Jurkat, Clone E6-1 (cell line): ENCODE data around the gene DOCK2.
"Not testable (repeated sequence)": the region's sequence is repeated elsewhere in the genome, so short reads cannot be mapped to it uniquely, and the experiment has no call there.

ENCODE experiments used
- DNase-seq: peaks from one replicate; pipeline ENCODE4 v3.0.0-alpha.2; 2011; ENCODE audit warnings: low read depth, low spot score
- H3K4me3 ChIP-seq: 2 replicates; pipeline ENCODE4 v1.5.1; 2011; ENCODE audit warnings: mild to moderate bottlenecking, low read length, control low read depth, moderate library complexity

DOCK2 gene

GRCh38 chr5:169635936-169636335, 1.1 kb upstream of the DOCK2 start:
- DNase-seq: no peak
- no peak overlapping the region for H3K4me3 ChIP-seq

- peak overlapping the region; percentile 87 for H3K4me3 ChIP-seq
- DNase-seq: no peak
Observed at GRCh38 chr5:169636477-169637084, 494 bp upstream of the DOCK2 start.

GRCh38 chr5:169637549-169638121, 560 bp downstream of the DOCK2 start:
- H3K4me3 ChIP-seq: peak overlapping the region; percentile 87
- peak; percentile 89 for DNase-seq

GRCh38 chr5:169641253-169641652, 4.2 kb downstream of the DOCK2 start:
- DNase-seq: no peak

GRCh38 chr5:169646856-169647255, 9.8 kb downstream of the DOCK2 start:
- no peak for DNase-seq
- no peak overlapping the region for H3K4me3 ChIP-seq

More at GRCh38 chr5:169641253-169641652, 4.2 kb downstream of the DOCK2 start:
- H3K4me3 ChIP-seq: no peak overlapping the region

GRCh38 chr5:169647566-169647965, 10.5 kb downstream of the DOCK2 start:
- DNase-seq: no peak
- H3K4me3 ChIP-seq: no peak overlapping the region

GRCh38 chr5:169648725-169649310, 11.7 kb downstream of the DOCK2 start:
- no peak for DNase-seq

GRCh38 chr5:169649486-169649885, 12.4 kb downstream of the DOCK2 start:
- no peak overlapping the region for H3K4me3 ChIP-seq
- peak; percentile 65 for DNase-seq

More at GRCh38 chr5:169648725-169649310, 11.7 kb downstream of the DOCK2 start:
- H3K4me3 ChIP-seq: no peak overlapping the region

GRCh38 chr5:169650701-169651331, 13.7 kb downstream of the DOCK2 start:
- peak overlapping the region; percentile 1; the same call in 1 of the 2 replicates for H3K4me3 ChIP-seq
- DNase-seq: peak; percentile 64

GRCh38 chr5:169651526-169651925, 14.5 kb downstream of the DOCK2 start:
- DNase-seq: no peak
- H3K4me3 ChIP-seq: no peak overlapping the region

GRCh38 chr5:169652057-169652456, 15.0 kb downstream of the DOCK2 start:
- no peak for DNase-seq
- H3K4me3 ChIP-seq: no peak overlapping the region

GRCh38 chr5:169653091-169653490, 16.0 kb downstream of the DOCK2 start:
- H3K4me3 ChIP-seq: no peak overlapping the region
- no peak for DNase-seq

GRCh38 chr5:169655353-169655752, 18.3 kb downstream of the DOCK2 start:
- no peak overlapping the region for H3K4me3 ChIP-seq
- DNase-seq: no peak

- no peak for DNase-seq
- no peak overlapping the region for H3K4me3 ChIP-seq
Observed at GRCh38 chr5:169656125-169656901, 19.2 kb downstream of the DOCK2 start.

GRCh38 chr5:169657127-169657526, 20.1 kb downstream of the DOCK2 start:
- no peak for DNase-seq
- H3K4me3 ChIP-seq: no peak overlapping the region

- not testable (repeated sequence) for DNase-seq
Observed at GRCh38 chr5:169662451-169662850, 25.4 kb downstream of the DOCK2 start.

GRCh38 chr5:169663537-169663936, 26.5 kb downstream of the DOCK2 start:
- DNase-seq: peak; percentile 54
- no peak overlapping the region for H3K4me3 ChIP-seq

More at GRCh38 chr5:169662451-169662850, 25.4 kb downstream of the DOCK2 start:
- H3K4me3 ChIP-seq: not testable (repeated sequence)

- DNase-seq: no peak
- no peak overlapping the region for H3K4me3 ChIP-seq
Observed at GRCh38 chr5:169666365-169666764, 29.3 kb downstream of the DOCK2 start.

- no peak for DNase-seq
- no peak overlapping the region for H3K4me3 ChIP-seq
Observed at GRCh38 chr5:169667896-169668674, 31.0 kb downstream of the DOCK2 start.
